ENCODE measurements around the gene C11orf21.

C11orf21 gene

DNA sequence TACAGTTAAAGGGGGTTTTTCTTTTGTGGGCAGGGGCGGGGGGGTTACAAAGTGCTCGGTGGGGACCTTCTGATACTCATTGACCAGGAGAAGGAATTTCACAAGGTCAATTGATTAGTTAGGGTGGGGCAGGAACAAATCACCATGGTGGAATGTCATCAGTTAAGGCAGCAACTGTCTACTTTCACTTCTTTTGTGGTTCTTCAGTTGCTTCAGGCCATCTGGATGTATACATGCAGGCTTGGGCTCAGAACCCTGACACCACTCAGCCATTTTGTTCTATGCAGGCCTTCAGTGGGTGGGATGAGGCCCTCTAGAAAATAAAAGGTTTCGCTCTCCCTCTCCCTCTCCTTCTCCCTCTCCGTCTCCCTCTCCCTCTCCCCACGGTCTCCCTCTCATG, 29.7 kb upstream of the C11orf21 start:
- no peaks in the 10 kb centered on the region for H3K4me1 Mint-ChIP-seq (ENCODE audit: low read depth in 2 of 2)
- no peaks in the 10 kb centered on the region for H3K36me3 Mint-ChIP-seq (ENCODE audit: insufficient read depth)
- no peak for DNase-seq
- H3K27me3 Mint-ChIP-seq, result peaks cover 49 to 57% of the 10 kb centered on the region in 2 donors
- peak overlapping the region in 1 of 2 donors; percentile 54 for H3K27ac Mint-ChIP-seq
- ATAC-seq (replicated peaks), result no peak
- no peak overlapping the region for H3K4me3 Mint-ChIP-seq
- H3K9me3 Mint-ChIP-seq, result peaks cover 6 to 9% of the 10 kb centered on the region in 2 donors

DNA sequence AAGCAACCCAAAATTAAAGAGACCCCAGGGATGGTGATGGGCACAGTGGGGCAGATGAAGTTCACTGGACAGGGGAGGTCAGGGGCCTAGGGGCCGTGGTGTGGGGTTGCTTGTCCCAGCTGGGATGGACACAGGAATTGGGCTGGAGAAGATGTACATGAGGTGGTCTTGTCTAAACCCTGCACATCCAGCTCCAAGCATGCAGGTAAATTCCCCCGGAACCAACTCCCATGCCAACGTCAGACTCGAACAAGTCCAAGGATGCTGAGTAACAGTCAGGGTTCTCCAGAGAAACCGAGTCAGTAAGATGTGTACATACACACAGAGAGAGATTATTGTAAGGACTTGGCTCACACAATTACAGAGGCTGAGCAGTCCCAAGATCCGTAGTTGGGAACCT, 29.0 kb upstream of the C11orf21 start:
- no peak for ATAC-seq (replicated peaks)
- peaks cover 42 to 57% of the 10 kb centered on the region in 2 donors for H3K27me3 Mint-ChIP-seq
- H3K27ac Mint-ChIP-seq, result peak overlapping the region in 1 of 2 donors; percentile 54
- no peak for DNase-seq
- no peaks in the 10 kb centered on the region for H3K4me1 Mint-ChIP-seq (ENCODE audit: low read depth in 2 of 2)
- H3K36me3 Mint-ChIP-seq (ENCODE audit: insufficient read depth), result no peaks in the 10 kb centered on the region
- peaks cover 6 to 9% of the 10 kb centered on the region in 2 donors for H3K9me3 Mint-ChIP-seq
- no peak overlapping the region for H3K4me3 Mint-ChIP-seq

DNA sequence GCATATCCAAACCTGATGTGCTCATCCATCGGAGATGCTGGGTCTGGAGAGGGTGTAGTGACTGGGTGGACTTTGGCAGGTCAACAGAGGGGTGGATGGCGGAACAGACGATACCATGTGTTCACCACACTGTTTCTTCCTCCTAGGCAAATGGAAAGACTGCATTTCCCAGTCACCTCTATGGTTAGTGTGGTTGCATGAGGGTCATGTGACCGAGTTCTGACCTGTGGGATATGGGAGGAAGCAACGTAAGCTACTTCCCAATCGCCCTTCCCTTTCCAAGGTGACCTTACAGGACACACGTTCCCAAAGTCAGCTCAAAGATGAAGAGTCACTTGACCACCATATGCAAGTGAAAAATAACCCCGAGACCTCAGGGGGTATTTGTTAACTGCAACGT, 27.8 kb upstream of the C11orf21 start:
- Mint-ChIP-seq H3K36me3 (ENCODE audit: insufficient read depth) (no peaks in the 10 kb centered on the region), H3K4me1 (ENCODE audit: low read depth in 2 of 2) (no peaks in the 10 kb centered on the region), H3K4me3 (no peak overlapping the region), H3K27me3 (peaks cover 37 to 63% of the 10 kb centered on the region in 2 donors), H3K9me3 (peaks cover 6 to 9% of the 10 kb centered on the region in 2 donors), H3K27ac (no peak overlapping the region)
- no peak for DNase-seq
- ATAC-seq (replicated peaks), result no peak

DNA sequence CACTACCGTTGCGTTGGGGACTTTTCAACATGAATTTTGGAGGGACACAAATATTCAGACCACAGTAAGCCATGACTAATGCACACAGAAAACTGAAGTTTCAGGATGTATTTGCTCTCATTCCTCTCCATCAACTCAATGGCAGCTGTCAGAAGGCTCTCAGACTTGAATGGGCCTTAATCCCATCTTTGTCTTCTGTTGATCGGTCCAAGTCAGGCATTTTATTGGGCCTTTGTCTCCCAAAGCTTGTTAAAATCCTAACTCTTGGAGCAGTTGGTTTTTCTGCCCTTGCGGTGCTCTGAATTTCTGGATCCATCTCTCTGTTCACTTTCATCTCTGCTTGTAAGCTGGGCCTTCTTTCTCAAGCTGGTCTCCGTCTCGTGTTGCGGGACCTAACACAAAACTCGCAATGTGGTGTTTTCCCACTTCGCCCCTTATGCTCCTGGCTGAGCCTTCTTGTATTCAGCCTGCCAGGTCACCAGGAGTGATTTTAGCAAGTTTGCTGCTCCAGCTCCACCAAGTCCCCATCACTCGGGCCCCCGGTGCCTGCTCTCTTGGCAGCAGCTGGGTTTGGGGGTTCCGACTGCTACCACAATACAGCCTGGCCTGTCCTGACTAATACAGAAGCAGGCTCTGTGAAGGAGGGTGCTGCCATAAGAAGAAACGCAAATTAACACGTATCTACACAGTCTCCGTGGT, 27.1 kb upstream of the C11orf21 start:
- no peak for ATAC-seq (replicated peaks)
- no peaks in the 10 kb centered on the region for H3K4me1 Mint-ChIP-seq (ENCODE audit: low read depth in 2 of 2)
- H3K27me3 Mint-ChIP-seq, result peaks cover 37 to 65% of the 10 kb centered on the region in 2 donors
- H3K27ac Mint-ChIP-seq, result no peak overlapping the region
- H3K36me3 Mint-ChIP-seq (ENCODE audit: insufficient read depth), result no peaks in the 10 kb centered on the region
- no peak overlapping the region for H3K4me3 Mint-ChIP-seq
- DNase-seq, result no peak
- peaks cover 6 to 9% of the 10 kb centered on the region in 2 donors for H3K9me3 Mint-ChIP-seq

DNA sequence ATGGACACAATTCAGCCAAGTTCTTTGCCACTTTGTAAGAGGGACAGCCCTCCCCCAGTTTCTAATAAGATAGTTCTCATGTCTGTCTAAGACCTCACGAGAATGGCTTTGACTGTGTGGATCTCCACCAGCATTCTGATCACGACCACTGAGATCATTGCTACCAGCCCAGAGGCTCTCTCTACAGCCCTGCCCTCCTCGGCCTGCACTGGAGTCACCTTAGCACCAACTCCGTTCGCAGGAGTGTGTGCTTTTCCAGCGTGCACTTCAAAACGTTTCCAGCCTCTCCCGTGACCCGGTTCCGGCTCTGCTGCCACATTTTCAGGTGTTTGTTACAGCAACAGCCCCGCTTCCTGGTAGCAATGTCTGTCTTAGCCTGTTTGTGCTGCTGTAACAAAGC, 26.3 kb upstream of the C11orf21 start:
- Mint-ChIP-seq H3K27ac (no peak overlapping the region), H3K4me3 (no peak overlapping the region), H3K4me1 (ENCODE audit: low read depth in 2 of 2) (no peaks in the 10 kb centered on the region), H3K36me3 (ENCODE audit: insufficient read depth) (no peaks in the 10 kb centered on the region), H3K9me3 (peaks cover 6 to 9% of the 10 kb centered on the region in 2 donors), H3K27me3 (peaks cover 42 to 73% of the 10 kb centered on the region in 2 donors)
- ATAC-seq (replicated peaks), result no peak
- no peak for DNase-seq

DNA sequence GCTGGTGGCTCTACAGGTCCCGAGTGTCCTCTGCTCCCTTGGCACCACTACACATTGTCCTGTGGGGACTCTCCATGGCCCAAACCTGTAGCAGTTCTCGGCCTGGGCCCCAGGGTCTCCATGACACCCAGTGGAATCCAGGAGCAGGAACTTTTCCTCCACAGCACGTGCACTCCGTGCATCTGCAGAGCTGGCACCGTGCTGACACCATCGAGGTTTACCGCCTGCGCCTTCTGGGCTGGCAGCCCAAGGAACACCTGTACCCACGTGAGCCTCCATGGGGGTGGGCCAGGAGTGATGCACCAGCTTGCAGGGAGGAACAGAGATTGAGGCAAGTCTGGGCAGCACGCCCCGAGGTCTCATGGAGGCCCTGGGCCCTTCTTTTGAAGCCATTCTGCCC, 25.3 kb upstream of the C11orf21 start:
- no peaks in the 10 kb centered on the region for H3K4me1 Mint-ChIP-seq (ENCODE audit: low read depth in 2 of 2)
- ATAC-seq (replicated peaks) (no peak), DNase-seq (no peak)
- no peaks in the 10 kb centered on the region for H3K36me3 Mint-ChIP-seq (ENCODE audit: insufficient read depth)
- H3K27me3 Mint-ChIP-seq, result peaks cover 42 to 77% of the 10 kb centered on the region in 2 donors
- H3K9me3 Mint-ChIP-seq, result peaks cover 6 to 9% of the 10 kb centered on the region in 2 donors
- no peak overlapping the region for H3K27ac Mint-ChIP-seq
- H3K4me3 Mint-ChIP-seq, result no peak overlapping the region

DNA sequence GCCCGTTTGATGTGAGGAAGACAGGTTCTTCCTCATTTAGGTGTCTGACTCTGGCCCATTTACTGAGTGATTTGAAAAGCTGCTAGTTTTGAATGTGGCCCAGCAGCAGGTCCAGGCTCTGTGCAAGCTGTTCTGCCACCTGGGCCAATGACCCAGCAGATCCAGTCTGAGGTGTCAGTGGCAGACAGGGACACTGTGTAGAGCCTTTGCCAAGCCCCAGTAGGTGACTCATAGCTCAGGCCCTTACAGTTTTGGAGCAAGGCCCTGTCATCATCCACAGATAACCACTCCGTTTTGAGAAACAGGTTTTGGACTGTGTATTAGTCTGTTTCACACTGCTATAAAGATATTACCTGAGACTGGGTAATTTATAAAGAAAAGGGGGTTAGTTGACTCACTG, 24.0 kb upstream of the C11orf21 start:
- H3K4me1 Mint-ChIP-seq (ENCODE audit: low read depth in 2 of 2), result no peaks in the 10 kb centered on the region
- no peaks in the 10 kb centered on the region for H3K36me3 Mint-ChIP-seq (ENCODE audit: insufficient read depth)
- ATAC-seq (replicated peaks) (no peak), DNase-seq (no peak)
- H3K4me3 Mint-ChIP-seq, result no peak overlapping the region
- no peak overlapping the region for H3K27ac Mint-ChIP-seq
- H3K27me3 Mint-ChIP-seq, result peaks cover 33 to 68% of the 10 kb centered on the region in 2 donors
- H3K9me3 Mint-ChIP-seq, result peaks cover under 1 to 3% of the 10 kb centered on the region in 2 donors

DNA sequence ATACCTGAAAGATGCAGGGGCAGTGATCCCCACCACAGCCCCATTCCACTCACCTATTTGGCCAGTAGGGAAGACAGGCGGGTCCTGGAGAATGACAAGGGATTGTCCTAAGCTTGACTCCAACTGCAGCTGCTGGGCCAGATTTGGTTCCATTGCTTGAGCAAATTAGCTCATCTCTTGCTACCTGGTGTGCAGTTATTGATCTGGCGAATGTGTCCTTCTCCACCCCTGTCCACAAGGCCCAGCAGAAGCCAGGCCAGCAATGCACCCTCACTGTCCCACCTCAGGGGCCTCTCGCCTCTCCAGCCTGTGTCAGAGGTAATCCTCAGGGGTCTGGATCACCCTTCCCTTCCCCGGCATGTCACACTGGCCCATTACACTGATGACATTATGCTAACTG, 23.4 kb upstream of the C11orf21 start:
- DNase-seq (no peak), ATAC-seq (replicated peaks) (no peak)
- Mint-ChIP-seq H3K4me3 (no peak overlapping the region), H3K27me3 (peaks cover 27 to 62% of the 10 kb centered on the region in 2 donors), H3K4me1 (ENCODE audit: low read depth in 2 of 2) (no peaks in the 10 kb centered on the region), H3K9me3 (no peaks in the 10 kb centered on the region), H3K27ac (no peak overlapping the region), H3K36me3 (ENCODE audit: insufficient read depth) (no peaks in the 10 kb centered on the region)

DNA sequence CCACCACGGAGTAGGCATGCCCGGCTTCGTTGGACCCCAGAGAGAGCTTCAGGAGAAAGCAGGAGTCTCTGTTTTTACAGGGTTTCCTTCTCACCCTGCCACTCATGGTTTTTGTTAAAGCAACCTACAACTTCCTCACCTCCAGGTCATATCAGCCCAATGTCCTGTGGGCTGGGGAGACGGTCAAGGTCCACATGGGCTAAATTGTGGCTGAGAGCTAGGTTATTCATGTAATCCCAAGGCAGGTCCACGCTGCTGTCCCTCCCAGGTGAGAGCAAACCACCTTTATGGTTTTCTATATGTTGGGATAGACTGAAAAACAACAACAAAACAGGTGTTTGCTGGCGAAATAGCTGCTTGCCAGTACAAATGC, 19.6 kb upstream of the C11orf21 start:
- Mint-ChIP-seq H3K4me1 (ENCODE audit: low read depth in 2 of 2) (peaks cover 3 to 5% of the 10 kb centered on the region in 2 donors), H3K36me3 (ENCODE audit: insufficient read depth) (no peaks in the 10 kb centered on the region), H3K27me3 (peaks cover 4 to 31% of the 10 kb centered on the region in 2 donors), H3K27ac (no peak overlapping the region), H3K9me3 (no peaks in the 10 kb centered on the region), H3K4me3 (no peak overlapping the region)
- ATAC-seq (replicated peaks) (no peak), DNase-seq (no peak)

DNA sequence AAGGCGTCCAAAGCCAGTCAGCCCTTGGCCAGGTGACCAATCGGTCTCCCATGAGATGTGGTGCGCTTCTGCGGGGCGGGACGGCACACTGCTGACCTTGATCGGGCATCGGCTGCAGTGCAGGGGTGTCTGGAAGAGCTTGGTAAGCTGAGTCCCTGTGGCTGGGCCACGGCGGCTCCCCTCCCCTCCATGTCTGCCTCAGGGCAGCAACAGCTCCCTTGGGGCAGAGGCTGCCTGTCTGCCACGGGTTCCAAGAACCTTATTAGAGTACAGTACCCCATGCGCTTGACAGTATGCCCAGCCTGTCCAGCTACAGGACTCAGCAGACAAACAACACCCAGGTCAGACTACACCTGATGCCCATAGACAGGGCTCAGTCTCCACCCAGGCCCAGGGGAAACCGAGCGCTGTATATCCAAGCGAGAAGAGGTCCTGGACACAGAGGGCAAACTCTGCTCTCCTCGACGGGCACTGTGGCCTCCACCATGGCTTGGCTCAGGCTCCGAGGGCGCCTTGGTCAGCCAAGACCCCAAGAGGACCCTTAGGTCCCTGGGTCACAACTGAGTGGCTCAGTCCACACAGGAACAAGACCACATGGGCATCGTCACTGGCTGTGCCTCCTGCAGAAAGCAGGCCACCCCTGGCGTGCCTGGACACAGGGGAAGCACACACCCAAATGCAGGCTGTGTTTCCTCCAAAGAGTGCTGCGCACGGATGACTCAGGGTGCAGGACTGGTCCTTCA, 19.0 kb upstream of the C11orf21 start:
- ATAC-seq (replicated peaks), result no peak
- H3K4me3 Mint-ChIP-seq, result no peak overlapping the region

DNA sequence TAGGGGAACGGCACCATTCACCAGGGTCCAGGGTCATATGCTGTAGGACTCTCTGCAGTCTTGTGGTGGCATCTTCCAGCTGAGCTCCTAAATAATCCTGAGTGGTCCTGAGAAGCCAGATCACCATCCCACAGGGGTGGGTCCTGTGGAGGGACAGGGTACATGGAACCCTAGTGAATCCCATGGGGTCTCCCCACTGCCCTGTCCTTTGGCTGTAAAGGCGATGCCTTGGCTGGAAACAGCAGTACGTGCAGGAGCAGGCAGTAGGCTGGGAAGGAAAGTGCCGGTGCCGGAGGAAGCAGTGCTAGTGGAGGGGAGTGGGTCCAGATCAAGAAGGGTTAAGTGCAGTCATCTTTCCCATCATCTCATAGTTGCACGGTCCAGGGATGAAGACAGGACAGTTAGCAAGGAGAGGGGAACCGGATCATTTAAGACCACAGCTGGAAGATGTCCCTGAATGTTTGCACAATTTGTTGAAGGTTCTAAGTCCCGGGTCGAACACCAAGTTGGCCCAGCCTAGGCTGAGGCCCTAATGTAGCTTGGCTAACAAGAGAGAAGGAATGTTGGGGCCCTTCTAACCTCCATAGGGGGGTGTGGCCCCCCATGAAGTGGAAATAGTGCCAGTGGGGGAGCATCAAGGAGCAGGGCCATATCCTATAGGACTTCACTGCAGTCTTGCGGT, 18.2 kb upstream of the C11orf21 start:
- Mint-ChIP-seq H3K36me3 (ENCODE audit: insufficient read depth) (no peaks in the 10 kb centered on the region), H3K27me3 (peaks cover 4 to 18% of the 10 kb centered on the region in 2 donors), H3K4me3 (no peak overlapping the region), H3K4me1 (ENCODE audit: low read depth in 2 of 2) (peaks cover 5 to 6% of the 10 kb centered on the region in 2 donors), H3K9me3 (no peaks in the 10 kb centered on the region), H3K27ac (no peak overlapping the region)
- DNase-seq (no peak), ATAC-seq (replicated peaks) (no peak)

More for the DNA sequence above, 19.0 kb upstream of the C11orf21 start:
- Mint-ChIP-seq H3K4me1 (ENCODE audit: low read depth in 2 of 2) (peaks cover 3 to 5% of the 10 kb centered on the region in 2 donors), H3K27ac (no peak overlapping the region), H3K36me3 (ENCODE audit: insufficient read depth) (no peaks in the 10 kb centered on the region), H3K9me3 (no peaks in the 10 kb centered on the region), H3K27me3 (peaks cover 4 to 26% of the 10 kb centered on the region in 2 donors)
- no peak for DNase-seq

DNA sequence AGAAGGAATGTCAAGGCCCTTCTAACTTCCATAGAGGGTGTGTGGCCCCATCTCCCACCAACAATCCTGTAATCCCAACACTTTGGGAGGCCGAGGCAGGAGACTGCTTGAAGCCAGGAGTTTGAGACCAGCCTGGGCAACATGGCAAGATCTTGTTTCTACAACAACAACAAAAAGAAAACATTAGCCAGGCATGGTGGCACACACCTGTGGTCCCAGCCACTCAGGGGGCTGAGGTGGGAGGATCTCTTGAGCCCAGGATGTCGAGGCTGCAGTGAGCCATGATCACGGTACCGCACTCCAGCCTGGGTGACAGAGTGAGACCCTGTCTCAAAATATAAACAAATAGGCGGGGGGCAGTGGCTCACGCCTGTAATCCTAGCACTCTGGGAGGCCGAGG, 17.0 kb upstream of the C11orf21 start:
- no peak for ATAC-seq (replicated peaks)
- H3K4me3 Mint-ChIP-seq, result no peak overlapping the region
- peaks cover 4 to 11% of the 10 kb centered on the region in 2 donors for H3K27me3 Mint-ChIP-seq
- H3K9me3 Mint-ChIP-seq, result no peaks in the 10 kb centered on the region
- H3K4me1 Mint-ChIP-seq (ENCODE audit: low read depth in 2 of 2), result peaks cover 6 to 7% of the 10 kb centered on the region in 2 donors
- no peak overlapping the region for H3K27ac Mint-ChIP-seq
- H3K36me3 Mint-ChIP-seq (ENCODE audit: insufficient read depth), result peaks cover 3% of the 10 kb centered on the region
- DNase-seq, result no peak

DNA sequence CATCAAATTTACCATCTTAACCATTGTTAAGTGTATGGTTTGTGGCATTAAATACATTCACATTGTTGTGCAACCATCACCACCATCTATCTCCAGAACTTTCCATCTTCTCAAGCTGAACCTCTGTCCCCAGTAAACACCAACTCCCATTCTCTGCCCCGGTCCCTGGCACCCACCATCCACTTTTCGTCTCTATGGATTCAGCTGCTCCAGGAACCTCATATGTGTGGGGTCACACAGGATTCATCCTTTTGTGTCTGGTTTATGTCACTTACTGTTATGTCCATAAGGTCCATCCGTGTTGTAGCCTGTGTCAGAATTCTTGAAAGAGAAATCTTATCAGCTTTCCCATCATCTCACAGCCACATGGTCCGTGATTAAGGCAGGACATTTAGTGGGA, 16.4 kb upstream of the C11orf21 start:
- Mint-ChIP-seq H3K27me3 (peaks cover 0 to 5% of the 10 kb centered on the region in 2 donors), H3K27ac (no peak overlapping the region), H3K9me3 (no peaks in the 10 kb centered on the region), H3K4me1 (ENCODE audit: low read depth in 2 of 2) (peaks cover 6 to 10% of the 10 kb centered on the region in 2 donors), H3K4me3 (no peak overlapping the region), H3K36me3 (ENCODE audit: insufficient read depth) (peaks cover 3% of the 10 kb centered on the region)
- DNase-seq, result no peak
- no peak for ATAC-seq (replicated peaks)
